Measurements from ENCODE around the gene PRR5L.
A peak's percentile ranks its signal among the peaks of the same experiment; 100 is the strongest.

The PRR5L gene

DNA sequence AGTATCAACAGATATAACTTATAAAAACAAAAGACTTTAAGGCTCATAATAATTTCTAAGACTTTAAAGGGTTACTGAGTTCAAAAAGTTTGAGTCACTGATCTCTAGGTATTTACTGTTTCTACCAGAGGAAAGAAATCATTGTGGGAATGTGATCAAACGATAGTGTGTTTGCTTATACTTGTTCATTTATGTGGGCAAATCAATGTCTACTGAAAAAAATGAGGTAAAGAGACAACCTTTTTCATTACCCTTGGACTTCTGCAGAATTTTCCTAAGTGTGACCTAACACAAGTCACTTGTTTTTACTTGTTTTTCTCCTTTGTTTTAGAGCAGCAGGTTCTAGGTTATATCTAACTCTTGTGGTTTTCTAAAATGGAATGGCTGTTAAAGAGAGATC lies 65.4 kb downstream of the PRR5L start:
- DNase-seq, result no peak

GRCh38 chr11:36361901-36362391 lies 65.9 kb downstream of the PRR5L start:
- no peak for DNase-seq

DNA sequence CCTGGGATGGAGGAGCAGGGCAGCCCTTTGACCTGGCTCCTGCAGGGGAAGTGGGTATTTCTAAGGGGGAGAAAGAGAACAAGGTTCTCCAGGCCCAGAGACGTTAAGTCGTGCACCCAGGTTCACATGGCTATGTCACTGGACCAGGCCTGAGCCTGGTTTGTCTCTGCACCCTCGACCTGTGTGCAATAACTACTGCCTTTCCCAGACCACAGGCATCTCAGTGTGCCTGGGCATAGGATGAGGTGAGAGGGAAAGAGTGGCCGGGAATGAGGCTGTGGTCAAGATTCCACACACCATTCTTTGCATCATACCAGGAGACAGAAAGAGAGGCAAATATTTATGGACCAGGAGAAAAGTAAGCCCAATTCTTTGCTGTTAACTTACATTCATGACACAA lies 66.8 kb downstream of the PRR5L start:
- no peak for DNase-seq

- no peak for DNase-seq
These were observed 67.5 kb downstream of the PRR5L start for GRCh38 chr11:36363361-36364268.

- DNase-seq, result no peak
These were observed 68.7 kb downstream of the PRR5L start for GRCh38 chr11:36364551-36365325.

DNA sequence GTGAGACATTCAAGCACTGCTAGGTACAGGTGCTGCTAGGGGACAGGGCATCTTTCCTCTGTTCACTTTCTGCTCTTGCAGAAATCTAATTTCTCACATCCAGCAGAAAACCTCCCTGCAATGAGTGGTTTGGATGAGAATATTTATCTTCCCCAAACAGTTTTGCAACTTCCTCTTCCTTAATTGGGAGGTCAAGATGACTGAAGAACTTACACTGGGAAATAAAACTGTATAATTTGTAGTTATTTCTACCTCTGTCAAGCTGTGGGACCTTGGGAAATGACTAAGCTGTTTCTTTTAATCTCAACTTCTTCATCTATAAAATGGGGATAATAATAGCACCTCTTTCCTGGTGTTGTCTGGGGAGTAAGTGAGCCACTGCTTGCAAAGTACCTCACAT lies 69.8 kb downstream of the PRR5L start:
- no peak for DNase-seq

DNA sequence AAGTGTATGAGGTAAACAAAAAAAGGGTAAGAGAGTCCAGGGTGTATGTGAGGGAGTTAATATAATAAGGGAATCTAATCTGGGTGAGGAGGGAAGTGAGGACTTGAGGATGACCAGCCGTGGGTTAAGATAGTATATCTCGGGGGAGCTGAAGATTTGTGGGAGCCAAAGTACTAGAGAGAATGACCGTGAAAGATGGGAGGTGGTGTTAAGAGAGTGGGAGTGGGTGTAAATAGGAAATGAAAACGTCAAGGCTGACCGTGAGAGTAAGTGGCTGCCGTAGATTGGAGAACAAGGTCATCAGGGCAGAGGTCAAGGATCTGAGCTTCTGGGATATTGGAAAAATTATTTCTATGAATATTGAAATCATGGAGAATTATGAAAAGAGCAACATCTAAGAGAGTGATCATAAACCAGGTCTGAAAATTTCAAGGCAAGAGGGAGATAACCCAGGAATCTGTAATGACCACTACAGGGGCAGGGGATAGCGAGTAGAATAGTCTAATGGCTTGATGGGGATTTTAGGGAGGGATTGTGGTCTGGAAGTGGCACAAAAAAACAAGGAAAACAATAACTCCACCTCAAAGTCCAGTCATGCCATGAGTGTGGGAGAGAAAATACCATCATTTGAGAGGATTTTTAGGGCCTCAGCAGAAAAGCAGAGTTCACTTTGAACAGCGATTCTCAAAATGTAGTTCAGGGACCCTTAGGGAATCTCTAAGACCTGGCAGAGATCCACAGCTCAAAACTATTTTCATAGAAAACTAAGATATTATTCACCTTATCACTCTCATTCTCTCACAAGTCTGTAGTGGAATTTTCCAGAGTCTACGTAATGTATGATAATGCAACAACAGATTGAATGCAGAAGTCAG lies 72.0 kb downstream of the PRR5L start:
- DNase-seq, result no peak

- DNase-seq, result no peak
These were observed 75.1 kb downstream of the PRR5L start for GRCh38 chr11:36371181-36371580.

- DNase-seq, result no peak
These were observed 75.5 kb downstream of the PRR5L start for GRCh38 chr11:36371590-36371989.

DNA sequence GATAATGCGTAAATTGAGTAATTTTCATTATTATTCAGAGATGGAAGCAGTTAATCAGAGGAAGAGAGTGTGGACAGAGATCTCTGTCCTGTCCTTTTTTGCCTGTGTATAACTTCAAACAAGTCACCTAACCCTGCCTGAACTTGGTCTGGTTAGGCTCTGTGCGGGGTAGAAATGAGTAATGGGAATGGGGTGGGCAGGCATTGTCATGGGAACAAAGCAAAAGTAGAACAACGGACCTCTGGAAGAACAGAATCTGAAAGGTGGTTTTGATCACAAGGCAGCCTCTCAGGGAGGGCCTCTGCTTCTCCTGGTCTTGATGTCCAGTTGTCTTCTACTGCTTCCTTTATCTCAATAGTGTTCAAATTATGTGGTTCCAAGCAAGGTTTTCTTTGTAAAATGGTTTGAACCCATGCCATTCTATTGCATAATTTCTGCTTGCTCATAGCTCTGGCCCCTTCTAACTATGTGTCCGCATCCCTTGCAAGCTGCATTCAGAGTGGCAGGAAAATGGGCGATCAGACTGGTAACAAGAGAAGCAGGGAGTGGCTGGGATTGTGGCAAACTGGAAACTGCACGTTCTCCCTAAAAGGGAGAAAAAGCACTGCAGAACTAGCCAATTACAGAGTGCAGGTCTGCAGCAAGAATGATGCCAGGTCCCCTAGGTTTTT lies 76.1 kb downstream of the PRR5L start:
- DNase-seq, result no peak

GRCh38 chr11:36373016-36374010 lies 77.2 kb downstream of the PRR5L start:
- no peak for DNase-seq

GRCh38 chr11:36374726-36375125 lies 78.6 kb downstream of the PRR5L start:
- DNase-seq, result no peak

DNA sequence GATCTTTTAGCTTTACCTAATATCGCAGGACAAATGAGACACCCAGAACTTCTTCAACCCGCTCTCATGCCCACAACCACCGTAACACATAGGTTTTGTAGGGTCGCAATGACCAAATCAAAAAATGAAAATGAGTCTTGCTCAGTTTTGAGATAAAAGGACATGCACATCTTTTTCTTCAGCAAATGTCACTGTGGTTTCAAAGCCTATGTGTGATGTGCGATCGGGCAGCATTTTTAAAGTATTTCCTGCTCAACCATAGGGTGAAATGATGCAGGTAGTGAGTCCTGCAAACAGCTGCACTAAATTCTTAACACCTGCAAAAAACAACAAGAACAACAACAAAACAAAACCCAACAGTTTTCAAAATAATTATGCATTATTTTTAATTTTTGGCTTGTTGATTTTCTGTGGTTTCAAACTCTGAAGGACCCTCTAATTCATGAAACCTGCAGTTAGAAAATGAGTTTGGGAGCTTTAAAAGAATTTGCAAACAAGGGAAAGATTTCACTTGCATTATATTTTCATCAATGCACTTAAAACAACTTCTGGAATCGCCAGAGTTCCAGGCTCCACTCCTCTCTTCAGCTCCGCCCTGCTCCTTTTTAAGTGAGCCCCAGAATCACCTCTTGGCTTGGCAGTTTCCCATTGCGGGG lies 79.4 kb downstream of the PRR5L start:
- DNase-seq, result no peak

DNA sequence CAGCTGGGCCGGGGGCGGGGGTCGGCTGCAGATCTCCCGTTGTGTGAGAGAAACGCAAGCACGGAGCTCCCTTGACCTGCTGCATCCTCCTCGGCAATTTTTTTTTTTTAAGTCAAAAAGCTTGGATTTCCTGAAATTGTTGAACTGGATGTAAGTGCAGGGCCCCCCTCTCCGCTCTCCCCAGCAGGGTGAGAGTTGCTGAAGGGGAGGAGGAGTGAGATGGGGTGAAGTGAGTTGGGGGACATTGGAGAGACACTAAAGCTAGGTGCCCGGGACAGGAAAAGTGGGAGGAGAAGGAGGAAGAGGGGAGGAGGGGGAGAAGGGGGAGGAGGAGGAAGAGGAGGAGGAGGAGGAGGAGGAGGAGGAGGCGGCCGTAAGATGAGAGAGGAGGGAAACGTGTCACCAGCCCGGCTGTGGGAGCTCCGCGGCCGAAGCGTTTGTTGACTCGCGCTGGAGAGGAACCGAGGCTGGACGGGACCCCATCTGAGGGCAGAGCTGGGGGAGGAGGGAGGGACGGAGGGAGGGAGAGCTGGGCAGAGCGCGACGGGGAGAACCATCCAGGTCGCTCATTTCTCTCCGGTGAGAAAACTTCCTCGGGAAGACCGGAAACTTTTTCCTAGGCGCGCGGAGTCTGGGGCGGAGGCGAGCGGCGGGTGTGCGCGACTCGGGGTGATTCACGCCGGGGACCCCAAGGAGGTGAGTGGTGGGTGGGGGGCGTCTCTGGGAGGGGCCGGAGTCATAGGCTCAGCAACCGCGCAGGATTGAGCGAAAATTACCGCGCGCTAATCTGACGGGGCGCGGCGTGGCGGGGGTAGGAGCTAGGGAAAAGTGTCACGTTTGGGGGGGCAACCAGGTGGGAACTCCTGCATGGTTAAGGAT lies 80.2 kb downstream of the PRR5L start:
- no peak for DNase-seq

- DNase-seq, result peak; percentile 32
These were observed 81.0 kb downstream of the PRR5L start for GRCh38 chr11:36376888-36377758.

DNA sequence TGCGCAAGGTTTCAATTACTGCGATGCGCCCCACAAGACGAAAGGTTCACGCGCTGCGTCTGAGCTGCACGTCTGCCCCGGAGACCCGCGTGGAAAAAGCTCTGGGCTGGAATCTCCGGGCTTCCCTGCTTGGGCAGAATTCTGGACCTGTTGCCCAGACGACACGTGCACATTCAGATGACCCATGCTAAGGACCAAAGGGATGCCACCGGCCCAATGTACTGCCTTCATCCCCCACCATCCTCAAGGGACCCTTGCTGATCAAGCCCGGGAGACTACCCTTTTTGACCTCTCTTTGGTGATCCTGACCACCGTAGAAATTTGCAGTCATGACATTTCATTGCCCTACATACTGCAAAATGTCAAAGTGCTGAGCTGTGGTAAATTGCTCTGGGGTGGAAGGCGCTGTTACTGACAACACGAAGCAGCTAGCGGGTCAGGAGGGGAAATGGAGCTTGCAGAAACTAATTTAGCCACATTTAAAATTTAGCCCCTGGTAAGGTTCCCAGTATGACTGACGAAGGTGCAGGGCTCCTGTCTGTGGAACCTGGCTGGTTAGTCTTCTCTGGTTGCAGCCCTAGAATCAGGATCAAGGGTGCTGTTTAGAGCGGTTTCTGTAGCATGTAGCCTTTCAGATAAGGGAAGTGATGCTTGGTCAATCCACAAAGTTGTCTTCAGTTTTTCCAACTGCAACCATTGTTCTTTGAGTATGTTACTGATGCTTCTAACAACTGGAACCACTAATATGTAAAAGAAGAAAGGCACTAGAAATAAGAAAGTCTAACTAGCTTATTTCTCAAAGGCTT lies 81.9 kb downstream of the PRR5L start:
- DNase-seq, result no peak

DNA sequence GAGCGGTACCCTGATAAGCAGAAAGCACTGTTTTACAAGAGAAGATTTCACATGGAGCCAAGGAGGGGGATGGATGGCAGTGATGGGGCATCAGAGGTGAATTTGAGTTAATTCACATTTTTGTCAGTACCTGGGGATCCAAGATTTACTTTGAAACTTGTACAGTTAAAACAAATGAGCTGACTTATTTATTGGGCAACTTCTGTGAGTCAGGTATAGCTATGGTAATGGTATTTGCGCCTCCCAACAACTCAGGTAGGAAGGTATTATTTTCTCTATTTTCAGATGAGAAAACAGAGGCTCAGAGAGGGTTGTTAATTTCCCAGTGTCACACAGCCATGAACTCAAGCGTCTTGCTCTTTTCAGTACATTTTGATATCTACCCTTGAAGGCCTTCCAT lies 83.6 kb downstream of the PRR5L start:
- DNase-seq, result no peak

Measured in NCI-H1694 treated with DMSO at 0.1 percent for 48 hours (cell line).